HepG2 (cell line): Measurements from ENCODE around the gene TXLNA. TPM values are rescaled to one million over a fixed set of nuclear protein-coding genes. Genes with fewer than 3 reads are reported as not detected.

Source experiments
- ATM ChIP-seq: fragments of 450-650 bp; IDR thresholded peaks from 2 replicates; pipeline ENCODE4 v1.7.1; 2017; ENCODE audit warnings: mild to moderate bottlenecking, borderline replicate concordance
- CHD4 ChIP-seq: fragments of 200-600 bp; sonication (generic); IDR thresholded peaks from 2 replicates; pipeline ENCODE4 v1.7.0; 2017; ENCODE audit warnings: mild to moderate bottlenecking, low read length, borderline replicate concordance
- EZH2 ChIP-seq: conservative IDR thresholded peaks from 2 replicates; pipeline ENCODE4 v1.6.1; 2012; ENCODE audit warnings: mild to moderate bottlenecking, low read depth, low read length, moderate library complexity
- FOXA3 ChIP-seq: IDR thresholded peaks from 2 replicates; pipeline ENCODE4 v1.6.1; 2016; ENCODE audit warnings: missing genetic modification reagents, missing compliant biosample characterization
- GZF1 ChIP-seq: sonication (generic); formaldehyde crosslinking; IDR thresholded peaks from 2 replicates; pipeline ENCODE4 v1.5.1; 2020; ENCODE audit warnings: mild to moderate bottlenecking, missing genetic modification reagents
- HOXD1 ChIP-seq: sonication (generic); formaldehyde crosslinking; IDR thresholded peaks from 2 replicates; pipeline ENCODE4 v1.5.0; 2020; ENCODE audit warnings: missing genetic modification reagents
- LCORL ChIP-seq, 2 experiments: fragments of 450-650 bp in 1 of 2; sonication (generic) in 1 of 2; formaldehyde crosslinking in 1 of 2; IDR thresholded peaks; 2 replicates each; pipeline versions ENCODE4 v1.5.0 to v1.6.1; 2017 to 2020; ENCODE audit warnings: antibody characterized with exemption in 1 of 2, missing genetic modification reagents in 1 of 2
- MTA3 ChIP-seq: sonication (generic); formaldehyde crosslinking; IDR thresholded peaks from 2 replicates; pipeline ENCODE4 v1.4.0; 2020; ENCODE audit warnings: missing genetic modification reagents
- NFIB ChIP-seq: sonication (generic); formaldehyde crosslinking; IDR thresholded peaks from 2 replicates; pipeline ENCODE4 v1.9.0; 2021; ENCODE audit warnings: missing genetic modification reagents, mild to moderate bottlenecking, borderline replicate concordance
- NFKB2 ChIP-seq: sonication (generic); formaldehyde crosslinking; IDR thresholded peaks from 2 replicates; pipeline ENCODE4 v1.4.0; 2020; ENCODE audit warnings: missing genetic modification reagents, borderline replicate concordance
- REL ChIP-seq: sonication (generic); formaldehyde crosslinking; conservative IDR thresholded peaks from 2 replicates; pipeline ENCODE4 v1.8.0; 2022; ENCODE audit warnings: mild to moderate bottlenecking, missing genetic modification reagents, moderate library complexity
- RNF2 ChIP-seq: fragments of 450-650 bp; conservative IDR thresholded peaks from 2 replicates; pipeline ENCODE4 v1.6.1; 2016; ENCODE audit warnings: low read depth
- SOX13 ChIP-seq, 3 experiments: fragments of 450-650 bp in 1 of 3; sonication (generic) in 1 of 3; formaldehyde crosslinking in 1 of 3; IDR thresholded peaks in 2 of 3; conservative IDR thresholded peaks in 1 of 3; 2 replicates each; pipeline versions ENCODE4 v1.5.0 to v1.6.1; 2016 to 2020; ENCODE audit warnings: antibody characterized with exemption in 1 of 3, mild to moderate bottlenecking in 1 of 3, missing compliant biosample characterization in 1 of 3, missing genetic modification reagents in 1 of 3, moderate library complexity in 1 of 3
- SOX6 ChIP-seq, 2 experiments: fragments of 450-650 bp in 1 of 2; sonication (generic) in 1 of 2; formaldehyde crosslinking in 1 of 2; IDR thresholded peaks; 2 replicates each; pipeline versions ENCODE4 v1.4.0 to v1.6.1; 2017 to 2020; ENCODE audit warnings: antibody characterized with exemption in 1 of 2, mild to moderate bottlenecking in 1 of 2, missing genetic modification reagents in 1 of 2
- SP1 ChIP-seq, 2 experiments: fragments of 450-650 bp in 1 of 2; sonication (generic) in 1 of 2; formaldehyde crosslinking in 1 of 2; IDR thresholded peaks; 2 replicates each; pipeline versions ENCODE4 v1.4.0 to v1.6.1; 2016 to 2020; ENCODE audit warnings: missing genetic modification reagents in 1 of 2
- TARDBP ChIP-seq: sonication (generic); formaldehyde crosslinking; IDR thresholded peaks from 2 replicates; pipeline ENCODE4 v1.8.0; 2022; ENCODE audit warnings: mild to moderate bottlenecking, missing genetic modification reagents
- THRA ChIP-seq: sonication (generic); formaldehyde crosslinking; IDR thresholded peaks from 2 replicates; pipeline ENCODE4 v1.4.0; 2020; ENCODE audit warnings: missing genetic modification reagents, borderline replicate concordance
- TOE1 ChIP-seq: sonication (generic); formaldehyde crosslinking; IDR thresholded peaks from 2 replicates; pipeline ENCODE4 v1.4.0; 2020; ENCODE audit warnings: mild to moderate bottlenecking, missing genetic modification reagents
- U2AF2 ChIP-seq: fragments of 200-400 bp; formaldehyde crosslinking; IDR thresholded peaks from 2 replicates; pipeline ENCODE4 v1.6.1; 2017; ENCODE audit warnings: low read depth, mild to moderate bottlenecking, low read length
- ZNF513 ChIP-seq: sonication (generic); formaldehyde crosslinking; conservative IDR thresholded peaks from 2 replicates; pipeline ENCODE4 v1.5.0; 2020; ENCODE audit warnings: missing genetic modification reagents
- ZNF75D ChIP-seq: sonication (generic); formaldehyde crosslinking; IDR thresholded peaks from 2 replicates; pipeline ENCODE4 v1.8.1; 2023; ENCODE audit warnings: missing genetic modification reagents, mild to moderate bottlenecking, borderline replicate concordance
- polyA plus RNA-seq, 8 experiments: library from polyadenylated mRNA; depleted of rRNA in 3 of 8; stranded (reverse) in 7 of 8; unstranded in 1 of 8; fragments of >200 nt; fragmentation: Illumina TruSeq in 4 of 8; extraction: Trizol in 4 of 8; gene quantifications; 2 replicates each; pipeline versions ENCODE4 v1.2.1 to v1.2.3, GENCODE V29; 2011 to 2016; ENCODE audit warnings: low read depth in 4 of 8, missing spikeins in 1 of 8, mixed read lengths in 1 of 8; ENCODE audit not compliant: insufficient read depth in 1 of 8
- total RNA-seq, 5 experiments: library from RNA; depleted of rRNA; stranded (reverse); fragments of >200 nt; fragmentation: Illumina TruSeq; extraction: Trizol; gene quantifications; 2 replicates each; pipeline ENCODE4 v1.2.3, GENCODE V29; 2016; ENCODE audit warnings: low read depth in 1 of 5
- TF ChIP-seq, protein P1 (sequence below): sonication (generic); formaldehyde crosslinking; IDR thresholded peaks from 2 replicates; pipeline ENCODE4 v1.5.1; 2020; ENCODE audit warnings: mild to moderate bottlenecking, missing genetic modification reagents, moderate library complexity

The TXLNA gene
- total and polyA plus RNA-seq, 2 of the 13 experiments (the other 11 are each of a cell fraction or from before 2014, with no cell fraction given) = 29.6 to 67.8 TPM

GRCh38 chr1:32178380-32179192 lies 889 bp upstream of the TXLNA start (continued):
- TF ChIP-seq NFKB2 (CRISPR knock-in tag) (no peak), TARDBP (CRISPR knock-in tag) (no peak), ZNF513 (CRISPR knock-in tag) (no peak), CHD4 (no peak; the same call in 1 of the 2 replicates), SOX13 (IDR thresholded peaks at IDR 0.05) (no peak), SOX13 (CRISPR knock-in tag; conservative IDR thresholded peaks at IDR 0.05 in 1 of 2, IDR thresholded peaks at IDR 0.05 in 1 of 2) (peak in 1 of 2 experiments; percentile 27; a peak in 1 of 4 replicates), RNF2 (no peak), NFIB (no peak), U2AF2 (no peak), EZH2 (no peak), ATM (no peak), FOXA3 (CRISPR knock-in tag) (peak; percentile 91), ZNF75D (no peak), THRA (peak; percentile 35; the same call in 1 of the 2 replicates), HOXD1 (CRISPR knock-in tag) (no peak), REL (CRISPR knock-in tag) (no peak), SP1 (IDR thresholded peaks at IDR 0.05) (no peak), SP1 (CRISPR knock-in tag; IDR thresholded peaks at IDR 0.05) (no peak), TOE1 (no peak), GZF1 (CRISPR knock-in tag) (no peak), LCORL (IDR thresholded peaks at IDR 0.05) (peak; percentile 78), LCORL (CRISPR knock-in tag; IDR thresholded peaks at IDR 0.05) (peak; percentile 98), MTA3 (CRISPR knock-in tag) (no peak), SOX6 (IDR thresholded peaks at IDR 0.05) (no peak), SOX6 (CRISPR knock-in tag; IDR thresholded peaks at IDR 0.05) (peak; percentile 56)
- TF ChIP-seq, protein P1, sequence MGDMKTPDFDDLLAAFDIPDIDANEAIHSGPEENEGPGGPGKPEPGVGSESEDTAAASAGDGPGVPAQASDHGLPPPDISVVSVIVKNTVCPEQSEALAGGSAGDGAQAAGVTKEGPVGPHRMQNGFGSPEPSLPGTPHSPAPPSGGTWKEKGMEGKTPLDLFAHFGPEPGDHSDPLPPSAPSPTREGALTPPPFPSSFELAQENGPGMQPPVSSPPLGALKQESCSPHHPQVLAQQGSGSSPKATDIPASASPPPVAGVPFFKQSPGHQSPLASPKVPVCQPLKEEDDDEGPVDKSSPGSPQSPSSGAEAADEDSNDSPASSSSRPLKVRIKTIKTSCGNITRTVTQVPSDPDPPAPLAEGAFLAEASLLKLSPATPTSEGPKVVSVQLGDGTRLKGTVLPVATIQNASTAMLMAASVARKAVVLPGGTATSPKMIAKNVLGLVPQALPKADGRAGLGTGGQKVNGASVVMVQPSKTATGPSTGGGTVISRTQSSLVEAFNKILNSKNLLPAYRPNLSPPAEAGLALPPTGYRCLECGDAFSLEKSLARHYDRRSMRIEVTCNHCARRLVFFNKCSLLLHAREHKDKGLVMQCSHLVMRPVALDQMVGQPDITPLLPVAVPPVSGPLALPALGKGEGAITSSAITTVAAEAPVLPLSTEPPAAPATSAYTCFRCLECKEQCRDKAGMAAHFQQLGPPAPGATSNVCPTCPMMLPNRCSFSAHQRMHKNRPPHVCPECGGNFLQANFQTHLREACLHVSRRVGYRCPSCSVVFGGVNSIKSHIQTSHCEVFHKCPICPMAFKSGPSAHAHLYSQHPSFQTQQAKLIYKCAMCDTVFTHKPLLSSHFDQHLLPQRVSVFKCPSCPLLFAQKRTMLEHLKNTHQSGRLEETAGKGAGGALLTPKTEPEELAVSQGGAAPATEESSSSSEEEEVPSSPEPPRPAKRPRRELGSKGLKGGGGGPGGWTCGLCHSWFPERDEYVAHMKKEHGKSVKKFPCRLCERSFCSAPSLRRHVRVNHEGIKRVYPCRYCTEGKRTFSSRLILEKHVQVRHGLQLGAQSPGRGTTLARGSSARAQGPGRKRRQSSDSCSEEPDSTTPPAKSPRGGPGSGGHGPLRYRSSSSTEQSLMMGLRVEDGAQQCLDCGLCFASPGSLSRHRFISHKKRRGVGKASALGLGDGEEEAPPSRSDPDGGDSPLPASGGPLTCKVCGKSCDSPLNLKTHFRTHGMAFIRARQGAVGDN (CRISPR knock-in tag) = no peak
